Ovary (tissue), 3 donors: ENCODE results near the gene SREBF1.

Source experiments
- CTCF ChIP-seq, 3 donors: fragments of 450-650 bp in 2 of 3; fragments of 200-600 bp in 1 of 3; IDR thresholded peaks; one replicate each; pipeline versions ENCODE4 v1.5.1 to v1.8.0; 2016 to 2022; ENCODE audit warnings: antibody characterized with exemption in 3 of 3, mild to moderate bottlenecking in 1 of 3
- EP300 ChIP-seq: sonication (generic); formaldehyde crosslinking; IDR thresholded peaks from one replicate; pipeline ENCODE4 v1.6.1; 2017; ENCODE audit warnings: antibody characterized with exemption
- POLR2A ChIP-seq: fragments of 450-650 bp; IDR thresholded peaks from one replicate; pipeline ENCODE4 v1.6.1; 2017; ENCODE audit warnings: antibody characterized with exemption, mild to moderate bottlenecking, moderate library complexity
- donor health status: DM: no; HTN: no; CAD: no.

DNA sequence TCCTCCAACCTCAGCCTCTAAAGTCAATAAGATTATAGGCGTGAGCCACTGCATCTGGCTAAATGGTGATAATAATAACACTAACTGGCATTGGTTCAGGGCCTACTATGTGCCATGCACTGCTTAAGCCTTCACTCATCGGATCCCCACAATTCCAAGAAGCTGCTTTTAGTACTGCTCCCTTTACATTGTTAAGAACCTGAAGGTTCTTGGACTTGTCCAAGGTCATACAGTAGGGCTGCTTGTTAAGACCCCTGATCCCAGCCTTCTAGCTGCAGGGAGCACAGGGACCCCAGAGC, 6.6 kb downstream of the SREBF1 start:
- TF ChIP-seq CTCF (IDR thresholded peaks at IDR 0.05) = no peak
- no peak for TF ChIP-seq POLR2A
- no peak for TF ChIP-seq EP300
